WTC11 (cell line): Measurements from ENCODE around the gene PCDHAC2. TPM values are rescaled to one million over a fixed set of nuclear protein-coding genes. Genes with fewer than 3 reads are reported as not detected.
A peak's percentile ranks its signal among the peaks of the same experiment; 100 is the strongest.

Experiments
- ATAC-seq: fragments of 200-7000 bp; cut with Tn5 transposase; 2 replicates; pipeline ENCODE4 v1.10.0; 2021; ENCODE audit warnings: mild to moderate bottlenecking, moderate library complexity
- CTCF ChIA-PET: fragments of 300-600 bp; sonication (Branson Sonifier 250); formaldehyde crosslinking; loops from one replicate; lab custom pipeline; 2021; ENCODE audit warnings: antibody characterized with exemption; lab: Charles Lee
- POLR2A ChIA-PET: fragments of 350-600 bp; sonication (Branson Sonifier 250); formaldehyde crosslinking; loops from one replicate; lab custom pipeline; 2021; ENCODE audit warnings: antibody characterized with exemption; lab: Charles Lee
- DNase-seq: peaks from one replicate; pipeline ENCODE4 v3.0.0; 2021; ENCODE audit warnings: low spot score
- H3K27ac Mint-ChIP-seq: 2 replicates; pipeline ENCODE4 v1.8.0; 2021; ENCODE audit warnings: mixed read lengths
- H3K27me3 Mint-ChIP-seq: 2 replicates; pipeline ENCODE4 v1.8.0; 2021; ENCODE audit warnings: low read depth, mild to moderate bottlenecking, moderate library complexity, mixed read lengths
- H3K36me3 Mint-ChIP-seq: 2 replicates; pipeline ENCODE4 v1.8.0; 2021; ENCODE audit warnings: mixed read lengths
- H3K4me1 Mint-ChIP-seq: 2 replicates; pipeline ENCODE4 v1.8.0; 2022; ENCODE audit warnings: mixed read lengths
- H3K4me3 Mint-ChIP-seq: 2 replicates; pipeline ENCODE4 v1.8.0; 2021; ENCODE audit warnings: mild to moderate bottlenecking, moderate library complexity, mixed read lengths
- H3K9me3 Mint-ChIP-seq: 2 replicates; pipeline ENCODE4 v1.8.0; 2021; ENCODE audit warnings: mixed read lengths
- ARID4B ChIP-seq: sonication (generic); formaldehyde crosslinking; IDR thresholded peaks from 2 replicates; pipeline ENCODE4 v1.8.0; 2023; ENCODE audit warnings: missing genetic modification reagents, mild to moderate bottlenecking, borderline replicate concordance
- E2F5 ChIP-seq: sonication (generic); formaldehyde crosslinking; IDR thresholded peaks from 2 replicates; pipeline ENCODE4 v1.8.1; 2022; ENCODE audit warnings: mild to moderate bottlenecking, moderate library complexity, missing genetic modification reagents
- ESRRA ChIP-seq: sonication (generic); formaldehyde crosslinking; IDR thresholded peaks from 2 replicates; pipeline ENCODE4 v1.8.1; 2022; ENCODE audit warnings: mild to moderate bottlenecking, missing genetic modification reagents, borderline replicate concordance
- FOXJ3 ChIP-seq: sonication (generic); formaldehyde crosslinking; IDR thresholded peaks from 2 replicates; pipeline ENCODE4 v1.9.0; 2021; ENCODE audit warnings: missing genetic modification reagents, mild to moderate bottlenecking, borderline replicate concordance
- PRDM15 ChIP-seq: sonication (generic); formaldehyde crosslinking; IDR thresholded peaks from 2 replicates; pipeline ENCODE4 v1.8.0; 2022; ENCODE audit warnings: missing genetic modification reagents
- PREB ChIP-seq: sonication (generic); formaldehyde crosslinking; IDR thresholded peaks from 2 replicates; pipeline ENCODE4 v1.8.1; 2022; ENCODE audit warnings: mild to moderate bottlenecking, missing genetic modification reagents, moderate library complexity, borderline replicate concordance
- SOX15 ChIP-seq: fragments of 250-450 bp; sonication (Bioruptor Pico); IDR thresholded peaks from 2 replicates; pipeline ENCODE4 v1.9.0; 2021; ENCODE audit warnings: mild to moderate bottlenecking
- ZBTB43 ChIP-seq: sonication (generic); formaldehyde crosslinking; IDR thresholded peaks from 2 replicates; pipeline ENCODE4 v1.8.1; 2023; ENCODE audit warnings: mild to moderate bottlenecking, missing genetic modification reagents
- ZNF121 ChIP-seq: sonication (generic); formaldehyde crosslinking; IDR thresholded peaks from 2 replicates; pipeline ENCODE4 v1.8.0; 2023; ENCODE audit warnings: missing genetic modification reagents
- ZNF138 ChIP-seq: sonication (generic); formaldehyde crosslinking; conservative IDR thresholded peaks from 2 replicates; pipeline ENCODE4 v1.8.1; 2022; ENCODE audit warnings: mild to moderate bottlenecking, moderate library complexity, missing genetic modification reagents
- ZNF232 ChIP-seq: sonication (generic); formaldehyde crosslinking; IDR thresholded peaks from 2 replicates; pipeline ENCODE4 v1.8.0; 2022; ENCODE audit warnings: mild to moderate bottlenecking, missing genetic modification reagents
- total RNA-seq: library from RNA; stranded (reverse); gene quantifications from 3 replicates; pipeline ENCODE4 v1.2.3, GENCODE V29; 2021

The PCDHAC2 gene
- total RNA-seq, 1 experiment from 2014 or later = 11.3 TPM

GRCh38 chr5:140925806-140926442, 40.4 kb upstream of the PCDHAC2 start, which contains the start of gene PCDHAC1:
Gene PCDHAC1, plus strand, starts transcription at chr5:140926299. Its CDS starts 594 bp downstream, at chr5:140926893.
- DNase-seq (peak; percentile 70), ATAC-seq (peak; percentile 76)
- CTCF ChIA-PET = interaction anchor here (0.7 to 4.4 kb wide), 42 partner anchors 9 to 273 kb away, joined by 3 to 243 read pairs (median 8); partner anchors contain the start of genes PCDHA1, PCDHA10, PCDHA11 and PCDHA12
- Mint-ChIP-seq H3K9me3 (no peaks in the 10 kb centered on the region), H3K27ac (0 out of 2 replicates have a peak within 1 kb of the TSS, but pooled peaks have one; percentile 22), H3K4me3 (peak within 1 kb of the TSS; percentile 91), H3K27me3 (peaks cover 37% of the 10 kb centered on the region), H3K36me3 (no peaks in the 10 kb centered on the region), H3K4me1 (peaks cover 28% of the 10 kb centered on the region)
- POLR2A ChIA-PET = interaction anchor here (0.6 to 3.4 kb wide), 10 partner anchors 14 to 115 kb away, joined by 3 to 50 read pairs (median 6); partner anchors contain the start of gene PCDHAC2
- TF ChIP-seq PREB = no peak
- TF ChIP-seq E2F5 (CRISPR knock-in tag) = peak; percentile 69; the same call in 1 of the 2 replicates
- 0 out of 2 replicates have a peak, but pooled peaks have one; percentile 3 for TF ChIP-seq ZNF121 (CRISPR knock-in tag)
- TF ChIP-seq PRDM15 (CRISPR knock-in tag) = no peak
- no peak for TF ChIP-seq SOX15 (CRISPR knock-in tag)
- TF ChIP-seq FOXJ3 (CRISPR knock-in tag) = no peak
- 0 out of 2 replicates have a peak, but pooled peaks have one; percentile 30 for TF ChIP-seq ESRRA (CRISPR knock-in tag)
- no peak for TF ChIP-seq ZNF138 (CRISPR knock-in tag)
- TF ChIP-seq ARID4B (CRISPR knock-in tag) = peak; percentile 55; the same call in 1 of the 2 replicates
- 0 out of 2 replicates have a peak, but pooled peaks have one; percentile 13 for TF ChIP-seq ZBTB43 (CRISPR knock-in tag)
- TF ChIP-seq ZNF232 (CRISPR knock-in tag) = no peak
